Hippocampal formation (tissue), 2 donors: ENCODE results near the gene CXCL5.
"Not testable (repeated sequence)": the region's sequence is repeated elsewhere in the genome, so short reads cannot be mapped to it uniquely, and the experiment has no call there.

Experiments used
- DNase-seq, 2 donors: peaks; one replicate each; lab custom pipeline; 2025; lab: John Stamatoyannopoulos, UW

Gene CXCL5

DNA sequence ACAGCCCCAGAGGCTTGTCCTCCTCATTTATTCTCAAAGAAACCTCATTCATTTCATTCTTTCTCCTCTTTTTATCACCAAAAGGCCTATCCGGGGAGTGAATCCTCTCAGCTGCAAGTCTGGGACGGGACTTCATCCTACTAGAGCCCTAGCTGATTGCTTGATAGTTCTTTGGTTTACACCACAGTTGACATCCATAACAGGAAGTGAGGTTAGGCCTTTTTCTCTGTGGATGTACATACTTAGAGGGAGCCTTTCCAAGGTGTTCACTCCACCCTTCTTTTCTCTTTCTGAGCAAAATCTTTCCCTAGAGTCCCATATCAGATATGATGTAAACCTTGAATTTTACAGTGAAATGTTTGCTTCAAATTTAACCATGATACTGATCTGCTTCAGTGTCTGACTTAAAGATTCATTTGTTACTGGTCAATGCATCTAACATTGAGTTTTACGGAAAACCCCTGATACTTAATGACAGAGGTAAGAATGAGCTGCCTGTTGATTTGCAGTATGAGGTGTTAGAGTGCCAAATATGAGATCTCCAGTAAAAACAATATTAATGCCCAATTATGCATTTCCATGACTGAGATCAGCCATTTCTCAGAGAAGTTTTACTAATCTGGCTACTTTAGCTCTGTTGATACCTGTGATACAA lies 16.8 kb upstream of the CXCL5 start:
- no peak for DNase-seq

DNA sequence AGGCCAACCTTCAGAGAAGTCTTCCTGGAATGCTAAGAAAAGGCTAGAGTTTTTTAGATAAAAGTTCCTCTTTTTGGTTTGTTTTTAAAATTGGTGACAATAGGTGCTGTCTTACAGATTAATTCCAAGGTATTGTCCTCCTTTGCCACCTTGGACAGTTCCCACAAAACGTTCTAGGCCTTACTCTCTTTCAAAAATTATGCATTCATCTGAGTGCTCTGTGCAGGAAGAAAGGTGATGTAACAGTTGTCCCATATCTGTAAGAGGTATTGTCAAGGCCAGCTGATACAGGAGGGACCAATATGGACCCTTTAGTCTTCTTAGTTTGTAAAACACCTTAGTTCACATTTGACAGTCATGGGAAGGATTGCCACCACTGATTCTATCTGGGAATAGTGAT lies 15.9 kb upstream of the CXCL5 start:
- no peak for DNase-seq

DNA sequence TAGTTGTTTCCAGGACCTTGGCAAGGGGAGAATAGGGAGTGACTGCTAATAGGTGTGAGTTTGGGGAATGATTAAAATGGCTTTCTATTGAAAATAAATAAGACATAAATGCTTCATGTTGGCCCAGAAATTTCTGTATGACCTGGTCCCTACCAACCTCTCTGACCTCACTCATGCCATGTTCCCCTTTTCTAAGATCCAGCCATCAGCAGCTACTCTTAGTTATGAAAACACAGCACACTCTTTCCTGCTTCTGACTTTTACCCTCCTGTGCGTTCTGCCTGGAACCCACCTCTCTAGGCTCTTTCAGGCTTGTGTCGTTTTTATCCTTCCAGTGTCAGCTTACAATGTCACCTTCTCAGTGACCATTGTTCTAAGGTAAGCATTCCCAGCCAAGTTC lies 14.8 kb upstream of the CXCL5 start:
- no peak for DNase-seq

DNA sequence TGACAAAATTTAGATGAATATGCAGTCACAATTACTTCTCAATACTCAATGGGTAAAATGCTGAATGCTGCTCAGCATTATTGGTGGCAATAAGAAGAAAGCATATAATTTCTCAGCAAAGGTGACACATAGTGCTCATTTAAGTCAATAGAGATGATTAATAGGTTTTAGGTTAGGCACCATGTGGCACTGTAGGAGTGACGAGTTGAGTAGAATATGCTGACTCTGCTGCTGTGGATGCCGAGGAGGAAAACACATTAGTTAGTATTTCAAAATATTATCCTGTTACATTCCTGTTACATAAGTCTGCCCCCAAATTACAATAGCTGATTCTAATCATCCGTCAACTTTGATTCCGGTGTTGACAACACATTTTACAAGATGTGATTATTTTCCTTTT lies 13.7 kb upstream of the CXCL5 start:
- DNase-seq: no peak

DNA sequence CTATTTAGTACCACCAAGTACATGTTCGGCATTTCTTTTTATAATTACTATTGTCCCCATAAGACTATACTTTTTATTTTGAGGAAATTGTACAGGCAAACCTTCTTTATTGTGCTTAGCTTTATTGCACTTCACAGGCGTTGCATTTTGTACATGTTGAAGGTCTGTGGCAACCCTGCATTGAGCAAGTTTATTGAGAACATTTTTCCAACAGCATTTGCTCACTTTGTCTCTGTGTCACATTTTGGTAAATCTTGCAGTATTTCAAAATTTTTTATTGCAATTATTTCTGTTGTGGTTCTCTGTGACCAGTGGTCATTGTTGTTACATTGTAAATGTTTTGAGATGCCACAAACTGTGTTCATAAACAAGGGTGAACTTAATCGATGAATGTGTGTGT lies 10.8 kb upstream of the CXCL5 start:
- no peak for DNase-seq

DNA sequence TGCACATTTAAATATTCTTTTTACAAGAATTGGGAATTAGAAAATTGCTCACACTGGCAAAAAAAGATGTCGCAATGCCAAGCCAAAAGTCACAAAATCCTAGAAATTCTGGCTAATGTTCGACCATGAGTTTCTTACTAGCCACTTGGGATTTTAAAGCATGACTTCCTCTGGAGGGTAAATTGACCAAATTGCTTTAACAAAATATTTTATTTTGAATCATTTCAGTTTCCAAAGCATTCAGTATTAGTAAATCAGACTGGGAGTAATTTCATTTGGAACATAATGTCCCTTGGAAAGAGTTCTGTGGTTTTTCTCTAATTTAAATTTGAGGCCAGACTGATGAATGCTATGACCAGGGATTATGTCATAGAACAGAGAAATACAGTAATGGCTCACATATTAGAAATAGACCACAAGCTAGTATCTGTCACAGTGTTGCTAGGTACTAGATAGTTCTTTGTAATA lies 7.6 kb upstream of the CXCL5 start:
- no peak for DNase-seq

DNA sequence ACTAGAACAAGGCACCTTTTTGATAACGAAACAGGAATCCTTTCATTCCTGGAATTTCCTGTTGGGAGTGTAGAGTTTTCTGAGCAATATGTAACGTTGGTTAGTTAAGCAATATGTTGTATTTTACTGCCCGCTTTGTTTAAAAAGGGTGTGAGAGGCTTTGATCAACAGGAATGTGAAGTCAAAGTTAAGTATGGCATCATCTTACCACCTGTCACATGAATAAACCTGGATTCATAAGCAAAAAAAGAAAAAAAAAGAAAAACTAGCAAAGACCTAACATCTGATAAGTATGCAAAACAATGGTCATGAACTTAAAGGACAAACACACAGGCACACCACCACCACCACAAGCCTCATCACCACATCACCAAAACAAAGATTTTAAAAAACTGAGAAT lies 7.1 kb upstream of the CXCL5 start:
- DNase-seq: no peak

DNA sequence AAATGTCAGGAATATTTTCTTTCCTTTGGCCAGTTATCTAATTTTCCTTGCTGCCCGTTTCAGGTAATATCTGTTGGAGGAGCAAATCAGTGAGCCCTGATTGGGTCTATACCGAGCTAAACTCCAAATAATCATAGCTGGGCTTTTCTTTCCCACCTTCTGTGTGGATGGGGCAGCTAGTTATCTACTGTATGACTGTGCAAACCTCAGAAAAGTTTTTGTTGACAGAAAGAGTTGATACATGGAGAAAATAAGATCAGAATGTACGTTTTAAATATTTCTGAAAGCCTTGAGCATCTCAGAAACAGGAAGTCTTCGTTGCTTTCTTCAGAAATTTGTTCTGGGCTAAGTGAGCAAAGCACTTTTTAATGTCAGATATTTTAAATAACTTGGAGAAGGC lies 6.2 kb upstream of the CXCL5 start:
- DNase-seq: no peak

DNA sequence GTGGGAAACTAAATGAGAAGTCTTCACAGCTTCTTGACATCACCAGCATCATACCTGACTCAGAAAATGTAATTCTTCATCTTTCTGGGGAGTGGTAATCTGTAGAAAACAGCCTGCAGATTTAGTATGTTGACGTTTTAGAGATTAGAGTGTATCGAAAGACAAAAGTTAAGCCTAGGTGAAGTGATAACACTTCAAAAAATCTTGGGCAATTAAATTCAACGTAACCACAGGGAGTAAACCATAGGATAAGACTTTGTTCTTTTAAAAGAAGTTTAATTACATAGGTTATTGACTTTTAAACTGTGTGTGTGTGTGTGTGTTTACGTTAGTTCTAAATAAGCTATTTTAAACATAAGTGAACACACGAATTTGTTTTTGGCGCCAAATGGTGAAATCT lies 1.8 kb upstream of the CXCL5 start:
- no peak for DNase-seq

DNA sequence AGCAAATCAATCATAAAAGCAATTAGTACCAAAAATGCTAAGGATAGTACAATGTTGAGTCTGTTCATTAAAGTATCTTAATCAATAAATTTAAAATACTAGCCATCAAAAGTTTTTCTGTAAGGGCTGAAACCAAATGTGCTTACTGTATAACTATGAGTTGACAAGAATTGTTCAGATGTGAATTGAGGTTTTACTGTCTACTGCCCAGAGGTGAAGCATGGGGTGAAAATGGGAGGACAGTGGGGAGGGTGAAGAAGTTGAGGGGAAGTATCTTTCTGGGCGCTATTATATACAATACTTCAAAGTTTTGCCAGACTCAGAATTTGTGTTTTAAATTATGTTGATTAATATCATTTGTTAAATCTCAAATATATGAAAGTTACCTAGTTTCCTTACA lies 6.4 kb downstream of the CXCL5 start:
- no peak for DNase-seq

DNA sequence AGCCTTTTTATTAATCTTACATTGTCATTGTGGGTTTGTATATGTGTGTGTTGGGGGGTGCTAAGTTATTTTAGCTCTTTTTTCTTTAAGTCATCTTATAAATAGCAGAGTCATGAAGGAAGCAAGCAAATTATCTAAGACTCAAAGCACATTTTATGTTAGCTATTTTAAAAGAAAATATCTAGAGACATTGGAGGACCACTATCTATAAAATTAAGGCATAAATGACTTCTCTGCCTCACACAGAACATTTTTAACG lies 6.8 kb downstream of the CXCL5 start:
- DNase-seq: no peak

DNA sequence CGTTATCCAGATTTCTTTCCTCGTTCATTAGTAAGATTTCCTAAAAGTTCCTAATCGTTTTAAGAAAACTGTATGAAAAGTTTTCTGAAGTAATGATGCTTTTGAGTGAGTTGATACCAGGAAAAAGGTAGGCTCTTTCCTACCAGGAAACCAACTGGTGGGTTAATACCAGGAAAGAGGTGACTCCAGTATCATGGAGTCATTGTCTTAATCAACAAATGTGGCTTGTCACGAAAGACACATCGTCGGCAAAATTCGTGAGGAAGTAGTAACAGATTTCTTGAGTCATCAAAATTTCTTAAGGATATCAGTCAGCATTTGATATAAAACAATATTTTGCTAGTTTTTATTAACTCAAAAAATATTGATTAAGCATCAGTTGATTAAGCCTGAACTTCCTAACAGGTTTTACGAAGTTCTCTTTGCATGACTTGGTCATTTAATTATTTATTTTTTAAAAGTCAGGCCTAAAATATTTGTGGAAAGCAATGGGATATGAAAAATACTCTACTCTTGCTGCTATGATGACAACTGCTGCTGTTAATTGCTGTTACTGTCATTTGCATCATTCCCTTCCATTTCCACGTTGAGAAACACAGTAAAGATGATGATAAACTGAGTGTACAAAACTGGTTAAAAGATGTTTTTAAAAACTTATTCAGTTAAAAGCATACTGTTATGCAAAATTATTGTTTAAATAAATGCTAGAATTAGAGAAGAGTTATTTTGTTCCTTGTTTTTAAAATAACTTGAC lies 7.3 kb downstream of the CXCL5 start:
- no peak for DNase-seq

DNA sequence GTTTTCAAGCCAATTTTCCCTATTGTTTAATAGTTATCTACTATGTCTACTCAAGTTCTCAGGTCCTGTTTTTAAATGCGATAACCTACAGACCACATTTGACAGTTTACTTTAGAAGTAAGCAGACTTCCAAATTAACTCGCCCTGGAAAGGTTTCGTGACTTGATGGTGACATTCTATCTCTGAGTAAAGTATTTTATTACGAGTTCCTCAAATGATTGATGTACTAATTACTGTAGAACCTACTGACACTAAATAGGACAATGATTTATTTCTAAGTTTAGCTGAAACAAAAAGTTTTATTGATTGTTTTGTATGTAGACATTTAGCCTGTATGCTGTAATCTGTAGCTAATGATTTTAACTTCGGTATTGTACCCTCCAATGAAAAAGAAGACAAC lies 8.5 kb downstream of the CXCL5 start:
- DNase-seq: no peak

DNA sequence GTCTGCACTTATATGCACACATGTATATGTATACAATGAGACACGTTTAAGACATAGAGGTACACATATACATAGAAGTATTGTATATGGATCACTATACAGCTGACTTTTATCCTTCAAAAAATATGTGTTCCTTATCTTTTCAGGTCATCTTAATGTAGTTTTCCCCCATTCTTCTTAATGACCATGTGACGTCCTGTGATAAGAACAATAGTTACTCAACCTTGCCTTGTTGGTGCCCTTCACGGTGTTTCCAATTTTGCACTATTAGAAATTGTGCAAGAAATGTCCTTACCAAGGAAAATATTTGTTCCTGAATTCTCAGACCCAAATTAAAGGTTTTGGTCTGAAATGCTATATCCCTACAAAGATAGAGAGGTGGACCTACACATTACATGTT lies 9.4 kb downstream of the CXCL5 start:
- no peak for DNase-seq

DNA sequence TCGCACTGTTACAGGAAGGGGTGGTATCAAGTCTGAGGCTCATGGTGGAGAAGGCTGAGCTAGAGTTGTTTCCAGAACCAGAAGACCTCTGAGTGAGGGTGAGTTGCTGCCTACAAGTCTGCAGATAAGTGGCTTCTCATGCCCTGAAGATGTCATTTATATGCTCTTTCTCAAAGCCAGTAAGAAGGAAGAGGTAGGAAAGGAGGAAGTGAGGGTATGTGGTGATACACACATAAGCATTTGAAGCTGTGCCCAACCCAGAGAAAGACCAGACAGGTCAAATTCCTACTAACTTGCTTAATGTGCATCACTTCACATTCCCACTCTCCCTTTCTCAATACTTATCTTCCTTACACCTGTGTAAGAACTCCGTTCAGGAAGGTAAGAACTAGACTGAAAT lies 10.4 kb downstream of the CXCL5 start, which contains the start of gene PPBP:
PPBP (minus strand) TSS at position 130 of the 400 bp plus-strand sequence; CDS start at position 43, 87 bp downstream.
- DNase-seq: no peak

DNA sequence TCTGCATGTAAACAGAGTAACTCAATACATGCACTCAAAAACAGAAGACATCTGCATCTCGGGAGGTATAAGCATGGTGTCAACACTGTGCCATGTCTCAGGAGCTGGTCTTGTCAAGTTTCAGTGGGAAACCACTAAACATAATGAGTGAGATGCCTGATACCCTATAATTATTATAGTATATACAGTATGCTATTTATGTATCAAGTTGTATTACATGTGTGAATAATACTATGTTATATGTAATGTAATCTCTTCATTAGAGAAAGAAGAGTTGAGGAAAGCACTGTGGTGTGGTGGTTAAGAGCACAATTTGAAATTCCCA lies 13.0 kb downstream of the CXCL5 start:
- no peak for DNase-seq

DNA sequence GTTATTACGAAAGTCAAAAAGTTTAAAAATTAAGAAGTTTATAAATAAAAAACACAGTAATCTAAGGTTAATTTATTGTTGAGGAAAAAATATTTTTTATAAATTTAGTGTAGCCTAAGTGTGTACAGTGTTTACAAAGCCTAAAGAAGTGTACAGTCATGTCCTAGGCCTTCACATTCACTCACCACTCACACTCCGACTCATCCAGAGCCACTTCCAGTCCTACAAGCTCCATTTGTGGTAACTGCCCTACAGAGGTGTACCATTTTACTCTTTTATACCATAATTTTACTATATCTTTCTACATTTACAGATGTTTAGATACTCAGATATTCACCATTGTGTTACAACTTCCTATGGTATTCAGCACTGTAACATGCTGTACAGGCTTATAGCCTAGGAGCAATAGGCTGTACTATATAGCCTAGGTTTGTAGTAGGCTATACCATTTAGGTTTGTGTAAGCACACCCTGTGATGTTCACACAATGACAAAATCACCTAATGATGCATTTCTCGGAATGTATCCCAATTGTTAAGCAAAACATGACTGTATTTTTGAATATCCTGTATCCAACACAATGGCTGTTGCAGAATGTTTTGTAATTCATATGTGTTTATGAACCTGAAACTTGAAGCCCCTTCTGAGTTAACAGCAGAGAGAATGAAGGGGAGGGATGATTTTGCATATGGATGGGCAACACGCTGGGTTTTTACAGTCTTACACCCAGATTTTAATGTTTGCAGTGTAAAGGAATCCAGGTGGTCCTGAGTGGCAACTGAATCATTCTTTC lies 13.5 kb downstream of the CXCL5 start:
- DNase-seq: no peak

DNA sequence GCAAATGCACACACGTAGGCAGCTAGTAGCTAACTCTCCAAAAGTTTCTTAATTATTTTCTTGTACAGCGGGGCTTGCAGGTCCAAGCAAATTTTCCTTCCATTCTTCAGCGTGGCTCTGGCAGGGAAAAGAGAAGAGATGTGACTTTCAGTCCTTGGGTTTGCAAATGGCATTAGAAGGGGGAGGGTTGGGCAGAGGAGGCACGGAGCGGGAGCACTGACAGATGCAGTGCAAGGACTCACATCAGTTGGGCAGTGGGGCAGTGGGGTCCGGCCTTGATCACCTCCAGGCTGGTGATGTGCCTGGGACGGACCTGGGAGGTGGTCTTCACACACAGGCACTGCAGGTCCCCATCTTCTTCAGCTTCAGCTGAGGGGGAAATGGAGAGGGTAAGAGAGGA lies 17.3 kb downstream of the CXCL5 start:
- DNase-seq: not testable (repeated sequence)

DNA sequence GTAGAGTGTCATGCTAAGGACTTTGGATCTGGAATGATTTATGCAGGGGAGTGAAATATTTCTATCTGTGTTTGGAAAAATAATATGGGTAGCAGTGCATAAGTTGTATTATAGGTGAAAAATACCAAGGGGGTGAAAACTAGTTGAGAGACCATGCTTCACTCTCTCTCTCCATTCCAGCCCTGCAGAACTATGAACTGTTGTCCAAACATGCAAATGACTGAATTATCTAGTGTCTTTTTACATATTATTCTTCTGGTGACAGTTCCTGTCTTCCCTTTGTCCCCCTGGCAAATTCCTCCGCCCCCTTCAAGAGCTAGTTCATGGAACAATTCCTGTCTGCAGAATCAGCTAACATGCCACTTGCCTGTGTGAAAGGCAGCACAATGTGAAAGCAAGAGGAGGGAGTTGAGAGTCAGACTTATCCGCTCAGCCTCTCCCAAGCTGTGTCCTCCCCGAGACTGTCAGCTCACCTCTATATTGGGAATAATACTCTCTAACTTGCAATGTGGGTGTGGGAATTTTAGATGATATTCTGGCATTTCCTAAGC lies 19.0 kb downstream of the CXCL5 start:
- no peak for DNase-seq

DNA sequence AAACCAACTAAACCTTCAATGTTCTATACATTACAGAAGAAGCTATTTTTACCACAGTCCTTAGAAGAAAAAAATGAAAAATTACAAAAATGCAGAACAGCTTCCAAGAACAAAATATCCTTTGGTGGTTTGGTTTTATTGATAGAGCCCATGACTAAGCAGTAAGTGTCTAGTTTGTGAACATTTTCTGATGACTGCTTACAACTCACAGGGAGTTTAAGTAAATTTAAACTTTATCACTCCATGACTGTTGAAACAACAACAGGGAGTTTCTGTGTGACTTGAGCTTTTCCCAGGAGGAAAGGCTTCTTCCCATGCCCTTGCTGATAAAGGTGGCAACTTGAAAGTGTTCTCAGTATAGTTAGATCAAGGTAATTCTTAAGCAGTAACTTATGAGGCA lies 19.6 kb downstream of the CXCL5 start:
- DNase-seq: no peak

DNA sequence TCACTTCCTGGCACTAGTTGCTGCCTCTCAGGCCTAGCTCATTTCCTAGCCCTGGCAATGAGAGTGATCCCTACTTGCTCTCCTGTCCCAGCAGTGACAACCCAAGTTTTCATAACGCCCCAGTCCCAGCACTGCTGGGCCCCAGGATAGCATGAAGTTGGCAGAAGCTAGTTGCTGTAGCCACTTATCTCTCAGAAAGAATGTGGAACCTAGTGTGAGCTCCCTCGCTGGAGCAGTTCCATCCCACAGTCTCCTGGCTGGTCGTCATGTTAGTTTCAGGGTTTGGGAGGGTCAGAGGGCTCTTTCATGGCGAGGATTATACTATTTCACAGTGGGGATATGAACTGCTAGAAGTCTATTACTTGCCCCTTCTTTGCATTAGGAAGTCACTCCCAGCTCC lies 21.8 kb downstream of the CXCL5 start:
- no peak for DNase-seq

DNA sequence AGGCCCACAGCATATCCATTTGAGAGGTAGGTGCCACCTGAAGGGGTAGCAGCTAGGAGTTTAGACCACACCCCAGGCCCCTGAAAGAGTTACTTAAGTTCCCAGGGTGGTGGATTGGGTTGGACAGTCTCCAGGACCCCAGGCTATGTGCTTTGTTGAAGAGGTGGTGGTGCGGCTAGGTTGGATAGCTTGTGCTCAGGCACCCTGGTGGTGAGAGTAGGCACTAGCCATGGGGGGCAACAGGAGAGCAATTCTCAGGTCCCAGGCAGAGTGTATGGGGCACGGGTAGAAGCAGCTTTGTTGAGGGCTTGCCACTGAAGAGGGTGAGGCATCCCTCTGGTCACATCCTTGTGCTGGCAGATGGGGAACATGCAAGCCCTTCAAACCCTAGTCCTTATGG lies 22.3 kb downstream of the CXCL5 start:
- no peak for DNase-seq

DNA sequence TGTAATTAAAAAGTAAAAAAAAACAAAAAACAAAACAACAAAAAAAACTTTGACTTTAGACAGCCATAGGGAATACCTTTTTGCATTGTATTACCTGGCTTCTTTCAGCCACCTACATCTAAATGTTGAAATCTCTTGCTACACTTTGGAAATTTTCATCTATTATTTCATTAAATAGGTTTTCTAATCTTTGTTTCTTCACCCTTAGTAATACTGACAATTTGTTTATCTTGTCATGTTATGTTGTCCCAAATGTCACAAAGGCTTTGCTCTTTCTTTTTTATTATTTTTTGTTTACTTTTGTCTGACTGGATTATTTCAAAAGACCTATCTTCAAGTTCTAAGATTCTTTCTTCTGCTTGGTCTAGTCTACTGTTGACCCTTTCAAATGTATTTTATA lies 24.1 kb downstream of the CXCL5 start:
- no peak for DNase-seq
